Measurements from ENCODE around the gene RPRD1A. TPM values are rescaled to one million over a fixed set of nuclear protein-coding genes. Genes with fewer than 3 reads are reported as not detected.

RPRD1A gene
- total and polyA plus RNA-seq, 2 of the 4 experiments (the other 2 are of a cell fraction): 23.3 to 27.2 TPM

DNA sequence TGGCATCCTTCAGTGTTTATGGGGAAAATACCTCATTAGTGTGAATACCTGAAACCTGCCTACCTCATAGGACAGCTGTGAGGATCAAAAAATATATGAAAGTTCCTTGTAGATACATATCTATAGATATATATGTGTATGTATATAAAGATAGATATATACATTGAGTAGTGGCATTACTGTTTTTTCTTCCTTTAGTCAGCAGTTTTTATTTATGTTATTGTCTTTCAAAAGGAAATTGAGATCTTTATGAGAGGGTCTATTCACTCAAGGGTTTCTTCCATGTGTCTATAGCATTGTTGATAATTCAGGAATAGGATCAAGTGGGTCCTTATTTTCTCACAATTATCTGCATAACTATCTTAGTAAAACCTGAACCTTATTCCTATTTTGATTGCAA lies 88.2 kb downstream of the RPRD1A start:
- no peak overlapping the region for H2AK9ac ChIP-seq (replicated peaks; ENCODE audit: low read depth, low read length, poor library complexity)
- dilution Hi-C loops (cut with HindIII; ENCODE audit: low sequenced_read_pairs, unreplicated experiment) (no loop called here), intact Hi-C loops (cut with micrococcal nuclease) (no loop called here), in situ Hi-C loops (cut with MboI; ENCODE audit: low sequenced_read_pairs) (no loop called here)
- H2BK5ac ChIP-seq (ENCODE audit: low read depth, low read length, poor library complexity, severe bottlenecking): no peak overlapping the region
- peaks cover 9% of the 10 kb centered on the region for H3K4me1 ChIP-seq (ENCODE audit: control insufficient read depth, insufficient read depth, low read length)
- no peak overlapping the region for H2BK20ac ChIP-seq (ENCODE audit: low read depth, low read length)
- no peak overlapping the region for H3K23ac ChIP-seq (ENCODE audit: low read depth, low read length)
- H2BK120ac ChIP-seq (ENCODE audit: low read depth, low read length): no peak overlapping the region
- DNase-seq (no peak), ATAC-seq (ENCODE audit: low read depth) (no peak)
- CTCF ChIA-PET: no interaction called here
- no TSS peak for BruUV-seq (replicated peaks)
- H3K79me1 ChIP-seq (ENCODE audit: low read depth in 1 of 2, low read length in 2 of 2): peaks cover 11 to 16% of the 10 kb centered on the region in 2 experiments; a peak in 3 of 4 replicates
- no peaks in the 10 kb centered on the region for H3K27me3 ChIP-seq (ENCODE audit: control insufficient read depth, insufficient read depth, low read length)
- POLR2A ChIA-PET (ENCODE audit: unreplicated experiment): no interaction called here
- H3K14ac ChIP-seq (replicated peaks; ENCODE audit: low read depth, low read length): no peak overlapping the region
- H4K91ac ChIP-seq (ENCODE audit: insufficient read depth, low read depth, low read length): no peak overlapping the region
- H3K56ac ChIP-seq (ENCODE audit: extremely low read depth, insufficient read depth, low read length): no peak overlapping the region
- no peak overlapping the region for H2AFZ ChIP-seq (replicated peaks; ENCODE audit: low read length, poor library complexity)
- H3K27ac ChIP-seq (ENCODE audit: insufficient read depth, low read length): no peak overlapping the region
- no peak overlapping the region for H3K4me2 ChIP-seq (ENCODE audit: low read depth, low read length)
- no peak overlapping the region for H4K5ac ChIP-seq (ENCODE audit: low read depth, low read length)
- H2BK15ac ChIP-seq (ENCODE audit: low read depth, low read length): no peak overlapping the region
- no peak overlapping the region for H2AK5ac ChIP-seq (ENCODE audit: low read depth, low read length)
- no peak overlapping the region for H3K9ac ChIP-seq (ENCODE audit: low read depth, low read length)
- H3K18ac ChIP-seq (ENCODE audit: low read depth, low read length): no peak overlapping the region
- peaks cover 5% of the 10 kb centered on the region; the same call in 1 of the 2 replicates for H3K9me1 ChIP-seq (ENCODE audit: insufficient read depth, low read length)
- no peak overlapping the region for H3K4ac ChIP-seq (ENCODE audit: low read depth, low read length)
- TF ChIP-seq NFE2L2 (IDR thresholded peaks at IDR 0.05; ENCODE audit: low read depth, low read length) (no peak), CHD1 (IDR thresholded peaks at IDR 0.05; ENCODE audit: low read depth, low read length) (no peak), MAFK (IDR thresholded peaks at IDR 0.05; ENCODE audit: low read depth, low read length) (peak; percentile 73)
- no peak overlapping the region for H4K8ac ChIP-seq (ENCODE audit: low read depth in 2 of 2, low read length in 2 of 2)
- no peak overlapping the region for H3K4me3 ChIP-seq (ENCODE audit: insufficient read depth, low read depth, low read length)
- no peaks in the 10 kb centered on the region; the same call in 1 of the 2 replicates for H3K9me3 ChIP-seq (ENCODE audit: control insufficient read depth, insufficient read depth, low read length)
- H3K36me3 ChIP-seq (ENCODE audit: control insufficient read depth, insufficient read depth, low read length): peaks cover 19% of the 10 kb centered on the region
- H4K20me1 ChIP-seq (ENCODE audit: insufficient read depth, low read length): no peaks in the 10 kb centered on the region; the same call in 1 of the 2 replicates

All from IMR-90 (cell line).